Hematopoietic multipotent progenitor cell treated with erythropoietin and hydrocortisone succinate and interleukin-3 and kit ligand, for 15 days (in vitro differentiated cells): ENCODE measurements around the gene KPNA3.
A peak's percentile ranks its signal among the peaks of the same experiment; 100 is the strongest.

Source experiments
- DNase-seq: peaks from one replicate; pipeline ENCODE4 v3.0.0-alpha.2; 2015; ENCODE audit warnings: low spot score

The KPNA3 gene

GRCh38 chr13:49676581-49677298 is 115.7 kb downstream of the KPNA3 start:
- DNase-seq: no peak

- no peak for DNase-seq
Observed at GRCh38 chr13:49670828-49671227, 121.7 kb downstream of the KPNA3 start.

- peak; percentile 48 for DNase-seq
Observed at GRCh38 chr13:49669735-49670309, 122.7 kb downstream of the KPNA3 start.

- no peak for DNase-seq
Observed at GRCh38 chr13:49667773-49668172, 124.7 kb downstream of the KPNA3 start.

- DNase-seq: no peak
Observed at GRCh38 chr13:49664606-49665005, 127.9 kb downstream of the KPNA3 start.

GRCh38 chr13:49657241-49657641 is 135.2 kb downstream of the KPNA3 start:
- DNase-seq: no peak

GRCh38 chr13:49655906-49656305 is 136.6 kb downstream of the KPNA3 start:
- no peak for DNase-seq

- DNase-seq: no peak
Observed at GRCh38 chr13:49654011-49654410, 138.5 kb downstream of the KPNA3 start.

GRCh38 chr13:49653478-49653877 is 139.0 kb downstream of the KPNA3 start:
- DNase-seq: no peak

GRCh38 chr13:49652355-49653305 is 139.9 kb downstream of the KPNA3 start:
- peak; percentile 36 for DNase-seq

GRCh38 chr13:49651570-49652354 is 140.7 kb downstream of the KPNA3 start:
- no peak for DNase-seq

GRCh38 chr13:49649963-49650312 is 142.5 kb downstream of the KPNA3 start:
- no peak for DNase-seq
